Activated naive CD4-positive, alpha-beta T cell (primary cell): ENCODE measurements around the gene SLC35F6.
"Not testable (repeated sequence)": the region's sequence is repeated elsewhere in the genome, so short reads cannot be mapped to it uniquely, and the experiment has no call there.

Experiments
- DNase-seq, 4 experiments: peaks; one replicate each; lab custom pipeline; 2025; lab: John Stamatoyannopoulos, UW

The SLC35F6 gene

GRCh38 chr2:26730549-26731344 lies 33.3 kb upstream of the SLC35F6 start:
- DNase-seq = no peak

- no peak for DNase-seq
These were observed 32.4 kb upstream of the SLC35F6 start for GRCh38 chr2:26731714-26732113.

- no peak for DNase-seq
These were observed 31.6 kb upstream of the SLC35F6 start for GRCh38 chr2:26732446-26732845.

- DNase-seq = no peak
These were observed 30.7 kb upstream of the SLC35F6 start for GRCh38 chr2:26733413-26733812.

GRCh38 chr2:26735097-26735496 lies 29.0 kb upstream of the SLC35F6 start:
- DNase-seq = no peak

GRCh38 chr2:26735883-26736588 lies 28.0 kb upstream of the SLC35F6 start:
- DNase-seq = no peak

GRCh38 chr2:26737221-26737620 lies 26.9 kb upstream of the SLC35F6 start:
- DNase-seq = no peak

GRCh38 chr2:26738481-26738880 lies 25.6 kb upstream of the SLC35F6 start:
- DNase-seq = no peak

- DNase-seq = no peak
These were observed 24.6 kb upstream of the SLC35F6 start for GRCh38 chr2:26739514-26739913.

- DNase-seq = no peak
These were observed 23.7 kb upstream of the SLC35F6 start for GRCh38 chr2:26740346-26740745.

- no peak for DNase-seq
These were observed 23.2 kb upstream of the SLC35F6 start for GRCh38 chr2:26740890-26741302.

GRCh38 chr2:26742048-26742770 lies 21.9 kb upstream of the SLC35F6 start:
- no peak for DNase-seq

GRCh38 chr2:26743852-26744251 lies 20.2 kb upstream of the SLC35F6 start:
- no peak for DNase-seq

- DNase-seq = no peak
These were observed 19.1 kb upstream of the SLC35F6 start for GRCh38 chr2:26744953-26745352.

GRCh38 chr2:26745609-26746327 lies 18.3 kb upstream of the SLC35F6 start:
- peak; percentile 34 to 73 (median 71) for DNase-seq

GRCh38 chr2:26746934-26747333 lies 17.1 kb upstream of the SLC35F6 start:
- no peak for DNase-seq

GRCh38 chr2:26749787-26750420 lies 14.2 kb upstream of the SLC35F6 start:
- not testable (repeated sequence) for DNase-seq

GRCh38 chr2:26750467-26750866 lies 13.6 kb upstream of the SLC35F6 start:
- DNase-seq = not testable (repeated sequence)

- no peak for DNase-seq
These were observed 11.4 kb upstream of the SLC35F6 start for GRCh38 chr2:26752656-26753055.

- DNase-seq = no peak
These were observed 9.5 kb upstream of the SLC35F6 start for GRCh38 chr2:26754539-26754938.

GRCh38 chr2:26754972-26755670 lies 9.0 kb upstream of the SLC35F6 start:
- DNase-seq = no peak
